Astrocyte (in vitro differentiated cells and primary cell): ENCODE results near the gene PAPOLB. TPM values are rescaled to one million over a fixed set of nuclear protein-coding genes. Genes with fewer than 3 reads are reported as not detected.

Source experiments
- DNase-seq: peaks from one replicate; pipeline ENCODE4 v3.0.0-alpha.2; 2010; ENCODE audit warnings: low read depth
- FAIRE-seq: peaks from 2 replicates; lab custom pipeline; 2011; peaks lifted over from hg19 to GRCh38; lab: Jason Lieb, UNC
- H2AFZ ChIP-seq: 2 replicates; pipeline ENCODE4 v1.6.0; 2012; ENCODE audit warnings: low read depth, low read length, inconsistent platforms
- H3K27ac ChIP-seq: 2 replicates; pipeline ENCODE4 v1.5.1; 2011; ENCODE audit warnings: low read depth, low read length, inconsistent platforms
- H3K27me3 ChIP-seq: 2 replicates; pipeline ENCODE4 v1.6.0; 2011; ENCODE audit warnings: low read length, inconsistent platforms; ENCODE audit not compliant: insufficient read depth
- H3K36me3 ChIP-seq: 2 replicates; pipeline ENCODE4 v1.5.1; 2011; ENCODE audit warnings: low read length, inconsistent platforms; ENCODE audit not compliant: insufficient read depth
- H3K4me1 ChIP-seq: 2 replicates; pipeline ENCODE4 v1.5.1; 2011; ENCODE audit warnings: low read length, inconsistent platforms; ENCODE audit not compliant: insufficient read depth
- H3K4me2 ChIP-seq: 2 replicates; pipeline ENCODE4 v1.6.0; 2012; ENCODE audit warnings: low read length, inconsistent platforms
- H3K4me3 ChIP-seq: 2 replicates; pipeline ENCODE4 v1.5.1; 2011; ENCODE audit warnings: low read depth, mild to moderate bottlenecking, low read length, inconsistent platforms; ENCODE audit not compliant: insufficient read depth
- H3K79me2 ChIP-seq: 2 replicates; pipeline ENCODE4 v1.6.0; 2012; ENCODE audit warnings: mild to moderate bottlenecking, low read length, inconsistent platforms; ENCODE audit not compliant: insufficient read depth
- H3K9ac ChIP-seq: 2 replicates; pipeline ENCODE4 v1.6.0; 2012; ENCODE audit warnings: mild to moderate bottlenecking, low read length, inconsistent platforms
- H3K9me3 ChIP-seq: 2 replicates; pipeline ENCODE4 v1.5.1; 2012; ENCODE audit warnings: low read depth, mild to moderate bottlenecking, low read length, inconsistent platforms; ENCODE audit not compliant: insufficient read depth
- H4K20me1 ChIP-seq: 2 replicates; pipeline ENCODE4 v1.6.0; 2012; ENCODE audit warnings: low read length, inconsistent platforms; ENCODE audit not compliant: insufficient read depth
- H3K27ac Mint-ChIP-seq: one replicate; pipeline ENCODE4 v1.8.0; 2021; ENCODE audit warnings: mild to moderate bottlenecking, mixed read lengths; ENCODE audit not compliant: unreplicated experiment
- H3K27me3 Mint-ChIP-seq: one replicate; pipeline ENCODE4 v1.8.0; 2021; ENCODE audit warnings: low read depth, mixed read lengths; ENCODE audit not compliant: unreplicated experiment
- H3K36me3 Mint-ChIP-seq: one replicate; pipeline ENCODE4 v1.8.0; 2021; ENCODE audit warnings: low read depth, mixed read lengths; ENCODE audit not compliant: unreplicated experiment
- H3K4me1 Mint-ChIP-seq: one replicate; pipeline ENCODE4 v1.8.0; 2021; ENCODE audit warnings: low read depth, mixed read lengths; ENCODE audit not compliant: unreplicated experiment
- H3K4me3 Mint-ChIP-seq: one replicate; pipeline ENCODE4 v1.8.0; 2021; ENCODE audit warnings: mild to moderate bottlenecking, moderate library complexity, mixed read lengths; ENCODE audit not compliant: unreplicated experiment
- H3K9me3 Mint-ChIP-seq: one replicate; pipeline ENCODE4 v1.8.0; 2021; ENCODE audit warnings: mild to moderate bottlenecking, mixed read lengths; ENCODE audit not compliant: unreplicated experiment
- EZH2 ChIP-seq: IDR thresholded peaks from 2 replicates; pipeline ENCODE4 v1.6.1; 2012; ENCODE audit warnings: mild to moderate bottlenecking, low read length, inconsistent platforms; ENCODE audit not compliant: insufficient read depth
- total RNA-seq: library from RNA; stranded (reverse); gene quantifications from 2 replicates; pipeline ENCODE4 v1.2.1, GENCODE V29; 2021
- TF ChIP-seq, protein P1 (sequence below): IDR thresholded peaks from 2 replicates; pipeline ENCODE4 v1.5.1; 2011; ENCODE audit warnings: low read depth, mild to moderate bottlenecking, inconsistent platforms, low read length, moderate library complexity; ENCODE audit not compliant: insufficient read depth

PAPOLB gene
- total RNA-seq, 1 donor from 2014 or later = not detected

DNA sequence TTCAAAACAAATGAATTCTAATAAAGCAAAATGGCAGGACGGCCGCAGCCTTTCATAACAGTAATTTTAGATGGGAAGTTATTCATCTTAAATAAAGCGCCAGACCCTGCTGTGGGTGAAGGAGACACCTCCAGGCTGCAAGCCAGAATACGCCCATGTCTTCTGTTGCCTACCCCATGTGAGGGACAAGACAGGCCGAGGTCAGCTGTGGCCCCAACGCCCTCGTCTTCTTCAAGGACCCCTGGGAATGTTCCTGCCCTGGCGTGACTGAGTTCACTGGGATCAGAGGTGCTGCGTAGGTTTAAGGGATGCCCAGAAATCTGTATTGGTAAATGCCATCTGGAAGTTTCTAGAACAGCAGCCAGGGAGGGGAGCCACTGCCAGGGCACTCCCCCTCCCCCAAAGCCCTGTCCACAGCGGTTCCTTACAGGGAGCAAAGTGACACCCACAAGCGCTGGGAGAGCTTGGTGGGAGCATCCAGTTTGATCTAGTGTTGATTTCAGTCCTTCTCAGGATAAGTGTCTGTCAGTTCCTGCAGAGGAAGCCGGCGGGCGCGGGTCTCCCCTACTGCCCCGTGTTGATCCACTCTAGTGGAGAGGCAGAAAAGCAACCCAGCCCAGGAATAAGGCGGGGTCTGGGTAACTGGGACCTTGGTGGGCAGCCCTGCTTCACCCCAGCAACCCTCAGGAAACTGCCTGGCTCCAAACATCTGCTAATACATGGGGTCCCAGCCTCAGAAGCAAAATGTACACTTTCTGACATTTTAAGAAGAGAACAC, 20.6 kb downstream of the PAPOLB start:
- H3K27ac ChIP-seq = no peak overlapping the region
- no peaks in the 10 kb centered on the region for H3K36me3 Mint-ChIP-seq
- no peak overlapping the region for H3K9ac ChIP-seq
- no peaks in the 10 kb centered on the region for H3K36me3 ChIP-seq
- H3K4me3 ChIP-seq = no peak overlapping the region
- H3K4me1 ChIP-seq = no peaks in the 10 kb centered on the region
- no peak for FAIRE-seq
- H3K79me2 ChIP-seq = no peaks in the 10 kb centered on the region
- TF ChIP-seq EZH2 = no peak
- TF ChIP-seq, protein P1, sequence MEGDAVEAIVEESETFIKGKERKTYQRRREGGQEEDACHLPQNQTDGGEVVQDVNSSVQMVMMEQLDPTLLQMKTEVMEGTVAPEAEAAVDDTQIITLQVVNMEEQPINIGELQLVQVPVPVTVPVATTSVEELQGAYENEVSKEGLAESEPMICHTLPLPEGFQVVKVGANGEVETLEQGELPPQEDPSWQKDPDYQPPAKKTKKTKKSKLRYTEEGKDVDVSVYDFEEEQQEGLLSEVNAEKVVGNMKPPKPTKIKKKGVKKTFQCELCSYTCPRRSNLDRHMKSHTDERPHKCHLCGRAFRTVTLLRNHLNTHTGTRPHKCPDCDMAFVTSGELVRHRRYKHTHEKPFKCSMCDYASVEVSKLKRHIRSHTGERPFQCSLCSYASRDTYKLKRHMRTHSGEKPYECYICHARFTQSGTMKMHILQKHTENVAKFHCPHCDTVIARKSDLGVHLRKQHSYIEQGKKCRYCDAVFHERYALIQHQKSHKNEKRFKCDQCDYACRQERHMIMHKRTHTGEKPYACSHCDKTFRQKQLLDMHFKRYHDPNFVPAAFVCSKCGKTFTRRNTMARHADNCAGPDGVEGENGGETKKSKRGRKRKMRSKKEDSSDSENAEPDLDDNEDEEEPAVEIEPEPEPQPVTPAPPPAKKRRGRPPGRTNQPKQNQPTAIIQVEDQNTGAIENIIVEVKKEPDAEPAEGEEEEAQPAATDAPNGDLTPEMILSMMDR = no peak
- no peak overlapping the region for H3K4me3 Mint-ChIP-seq
- no peaks in the 10 kb centered on the region for H3K9me3 ChIP-seq
- no peaks in the 10 kb centered on the region for H3K9me3 Mint-ChIP-seq
- H2AFZ ChIP-seq = no peak overlapping the region
- H4K20me1 ChIP-seq = no peaks in the 10 kb centered on the region
- DNase-seq = no peak
- peaks cover 7% of the 10 kb centered on the region for H3K27me3 Mint-ChIP-seq
- no peaks in the 10 kb centered on the region for H3K27me3 ChIP-seq
- no peak overlapping the region for H3K4me2 ChIP-seq
- no peak overlapping the region for H3K27ac Mint-ChIP-seq
- peaks cover 6% of the 10 kb centered on the region for H3K4me1 Mint-ChIP-seq

DNA sequence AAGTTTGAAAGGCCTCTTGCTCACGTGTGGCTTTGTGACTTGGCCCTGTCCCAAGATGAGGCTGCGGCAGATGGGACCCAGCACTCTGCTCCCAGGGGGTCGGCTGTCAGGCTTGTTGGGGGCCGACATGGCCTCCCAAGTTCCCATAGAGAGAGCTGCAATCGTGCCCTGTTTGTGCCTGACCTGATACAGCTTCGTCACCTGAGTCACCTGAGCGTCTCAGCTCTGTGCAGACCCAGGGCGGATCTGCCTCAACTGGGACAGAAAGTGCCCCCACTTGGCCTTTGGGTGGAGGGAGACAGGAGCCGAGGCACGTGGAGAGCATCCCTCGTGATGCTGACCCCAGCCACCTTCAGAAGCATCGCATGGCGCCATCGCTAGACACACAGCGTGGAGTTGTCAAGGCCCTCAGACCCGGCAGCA, 21.7 kb downstream of the PAPOLB start:
- H3K27ac Mint-ChIP-seq = no peak overlapping the region
- H3K9me3 Mint-ChIP-seq = no peaks in the 10 kb centered on the region
- Histone ChIP-seq H2AFZ (no peak overlapping the region), H3K4me3 (no peak overlapping the region), H3K4me1 (no peaks in the 10 kb centered on the region), H3K9me3 (no peaks in the 10 kb centered on the region), H3K27me3 (no peaks in the 10 kb centered on the region), H3K79me2 (no peaks in the 10 kb centered on the region), H3K4me2 (no peak overlapping the region), H3K27ac (no peak overlapping the region), H3K36me3 (no peaks in the 10 kb centered on the region), H4K20me1 (no peaks in the 10 kb centered on the region), H3K9ac (no peak overlapping the region)
- H3K36me3 Mint-ChIP-seq = no peaks in the 10 kb centered on the region
- TF ChIP-seq EZH2 = no peak
- TF ChIP-seq, protein P1 = no peak
- H3K4me1 Mint-ChIP-seq = peaks cover 6% of the 10 kb centered on the region
- H3K4me3 Mint-ChIP-seq = no peak overlapping the region
- FAIRE-seq = no peak
- H3K27me3 Mint-ChIP-seq = peaks cover 4% of the 10 kb centered on the region
- DNase-seq = no peak

DNA sequence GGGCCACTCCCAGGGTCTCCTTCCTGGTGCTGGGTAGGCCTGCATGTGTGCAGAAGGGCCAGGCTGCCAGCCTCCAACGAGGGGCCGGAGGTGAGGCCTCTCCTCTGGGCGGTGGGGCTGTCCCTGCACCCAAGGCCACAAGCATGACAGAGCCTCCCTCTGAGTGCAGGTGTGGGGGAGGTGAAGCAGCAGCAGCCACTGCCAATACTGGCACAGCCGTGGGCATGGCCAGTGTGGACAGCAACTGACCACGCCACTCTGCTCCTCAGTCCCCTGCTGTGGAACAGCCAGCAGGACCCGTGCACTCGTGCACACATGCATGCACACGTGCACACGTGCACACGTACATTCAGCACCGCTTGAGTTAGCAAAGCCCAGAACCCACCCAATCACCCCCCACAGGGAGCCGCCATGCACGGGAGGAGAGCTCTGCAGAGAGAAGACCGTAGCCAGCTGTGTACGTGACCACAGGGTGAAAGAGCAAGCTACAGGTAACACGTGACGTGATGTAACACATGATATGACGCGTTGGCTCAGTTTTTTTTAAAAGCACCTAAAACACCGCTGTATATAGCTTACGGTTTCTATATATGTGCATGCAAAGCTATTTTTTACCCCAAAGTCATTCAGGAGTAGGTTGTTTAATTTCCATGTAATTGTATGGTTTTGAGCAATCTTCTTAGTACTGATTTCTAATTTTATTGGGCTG, 23.1 kb downstream of the PAPOLB start:
- H3K27me3 Mint-ChIP-seq = peaks cover 5% of the 10 kb centered on the region
- no peak overlapping the region for H3K4me2 ChIP-seq
- H3K36me3 Mint-ChIP-seq = no peaks in the 10 kb centered on the region
- H3K9me3 ChIP-seq = no peaks in the 10 kb centered on the region
- H2AFZ ChIP-seq = no peak overlapping the region
- no peak overlapping the region for H3K4me3 ChIP-seq
- no peaks in the 10 kb centered on the region for H3K9me3 Mint-ChIP-seq
- TF ChIP-seq EZH2 = no peak
- TF ChIP-seq, protein P1 = no peak
- no peak overlapping the region for H3K27ac ChIP-seq
- no peak for DNase-seq
- H3K4me1 Mint-ChIP-seq = peaks cover 6% of the 10 kb centered on the region
- no peaks in the 10 kb centered on the region for H3K36me3 ChIP-seq
- no peak overlapping the region for H3K9ac ChIP-seq
- H3K79me2 ChIP-seq = no peaks in the 10 kb centered on the region
- no peak overlapping the region for H3K4me3 Mint-ChIP-seq
- H3K27ac Mint-ChIP-seq = no peak overlapping the region
- H4K20me1 ChIP-seq = no peaks in the 10 kb centered on the region
- no peaks in the 10 kb centered on the region for H3K4me1 ChIP-seq
- no peak for FAIRE-seq
- H3K27me3 ChIP-seq = no peaks in the 10 kb centered on the region
